GM12864 (cell line): ENCODE results near the gene GRIA1.

Experiments
- DNase-seq: peaks from one replicate; pipeline ENCODE4 v3.0.0-alpha.2; 2011; ENCODE audit warnings: low read depth
- H3K4me3 ChIP-seq: 2 replicates; pipeline ENCODE4 v1.5.1; 2011; ENCODE audit warnings: mild to moderate bottlenecking, low read depth, low read length, control low read depth
- TF ChIP-seq, protein P1 (sequence below): IDR thresholded peaks from 2 replicates; pipeline ENCODE4 v1.5.1; 2011; ENCODE audit warnings: low read depth, mild to moderate bottlenecking, moderate library complexity, low read length, control low read depth, inconsistent platforms; ENCODE audit errors: missing control alignments

Gene GRIA1

DNA sequence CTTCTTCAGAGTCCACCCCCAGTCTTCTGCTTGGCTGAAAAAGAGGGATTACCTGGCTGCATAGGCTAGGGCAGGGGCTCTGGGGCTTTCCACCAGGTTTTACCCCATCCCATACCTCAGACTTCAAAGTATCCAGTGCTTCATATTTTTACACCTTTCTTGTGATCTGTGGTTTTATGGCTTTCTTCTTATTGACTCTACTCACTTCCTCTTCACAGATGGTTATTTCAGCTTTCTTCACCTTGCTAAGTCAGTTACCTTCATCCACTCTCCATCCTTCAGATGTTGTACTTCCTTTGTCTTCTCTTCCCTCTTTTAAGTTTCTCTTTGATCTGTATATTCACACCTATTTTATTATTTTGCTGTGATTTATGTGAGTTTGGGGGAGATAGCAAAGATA lies 104.3 kb downstream of the GRIA1 start:
- no peak for DNase-seq
- no peak overlapping the region for H3K4me3 ChIP-seq
- TF ChIP-seq, protein P1, sequence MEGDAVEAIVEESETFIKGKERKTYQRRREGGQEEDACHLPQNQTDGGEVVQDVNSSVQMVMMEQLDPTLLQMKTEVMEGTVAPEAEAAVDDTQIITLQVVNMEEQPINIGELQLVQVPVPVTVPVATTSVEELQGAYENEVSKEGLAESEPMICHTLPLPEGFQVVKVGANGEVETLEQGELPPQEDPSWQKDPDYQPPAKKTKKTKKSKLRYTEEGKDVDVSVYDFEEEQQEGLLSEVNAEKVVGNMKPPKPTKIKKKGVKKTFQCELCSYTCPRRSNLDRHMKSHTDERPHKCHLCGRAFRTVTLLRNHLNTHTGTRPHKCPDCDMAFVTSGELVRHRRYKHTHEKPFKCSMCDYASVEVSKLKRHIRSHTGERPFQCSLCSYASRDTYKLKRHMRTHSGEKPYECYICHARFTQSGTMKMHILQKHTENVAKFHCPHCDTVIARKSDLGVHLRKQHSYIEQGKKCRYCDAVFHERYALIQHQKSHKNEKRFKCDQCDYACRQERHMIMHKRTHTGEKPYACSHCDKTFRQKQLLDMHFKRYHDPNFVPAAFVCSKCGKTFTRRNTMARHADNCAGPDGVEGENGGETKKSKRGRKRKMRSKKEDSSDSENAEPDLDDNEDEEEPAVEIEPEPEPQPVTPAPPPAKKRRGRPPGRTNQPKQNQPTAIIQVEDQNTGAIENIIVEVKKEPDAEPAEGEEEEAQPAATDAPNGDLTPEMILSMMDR = no peak

DNA sequence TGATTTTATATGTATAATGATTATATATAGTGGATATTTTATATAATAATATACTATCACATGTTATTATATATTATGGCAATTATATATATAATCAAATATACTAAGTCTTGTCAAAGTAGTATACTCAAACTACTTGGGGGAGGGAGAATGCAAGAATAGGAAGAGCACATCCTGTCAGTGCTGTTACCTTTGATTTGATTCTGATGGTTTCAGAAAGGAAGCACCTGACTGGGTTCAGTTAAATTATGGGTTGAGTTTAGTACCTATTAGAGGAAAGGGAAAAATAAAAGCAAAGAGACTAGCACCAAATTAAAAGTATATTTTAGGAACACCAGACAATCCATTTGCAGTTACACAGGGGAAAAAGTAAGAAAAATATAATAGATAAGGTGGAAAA lies 107.6 kb downstream of the GRIA1 start:
- TF ChIP-seq, protein P1 = no peak
- no peak overlapping the region for H3K4me3 ChIP-seq
- DNase-seq = no peak

DNA sequence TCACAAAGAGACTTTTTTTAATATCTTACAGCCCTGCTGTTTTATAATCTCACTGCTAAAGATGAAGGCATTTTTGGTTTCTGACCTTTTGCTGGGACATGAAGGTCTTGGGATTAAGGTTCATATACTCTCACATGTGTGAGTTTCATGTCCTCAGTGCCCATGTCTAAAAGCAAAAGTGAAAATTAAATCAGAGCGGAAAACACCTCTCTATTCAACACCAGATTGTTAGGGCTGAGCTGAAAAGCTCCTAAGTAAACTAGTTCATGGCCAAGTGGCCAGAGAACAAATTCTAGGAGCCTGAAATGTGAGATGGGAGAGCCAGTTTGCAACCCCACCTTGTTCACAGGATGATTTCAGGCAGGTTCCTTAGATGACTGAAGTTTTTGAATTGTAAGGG lies 110.9 kb downstream of the GRIA1 start:
- no peak overlapping the region for H3K4me3 ChIP-seq
- TF ChIP-seq, protein P1 = no peak
- peak; percentile 12 for DNase-seq

DNA sequence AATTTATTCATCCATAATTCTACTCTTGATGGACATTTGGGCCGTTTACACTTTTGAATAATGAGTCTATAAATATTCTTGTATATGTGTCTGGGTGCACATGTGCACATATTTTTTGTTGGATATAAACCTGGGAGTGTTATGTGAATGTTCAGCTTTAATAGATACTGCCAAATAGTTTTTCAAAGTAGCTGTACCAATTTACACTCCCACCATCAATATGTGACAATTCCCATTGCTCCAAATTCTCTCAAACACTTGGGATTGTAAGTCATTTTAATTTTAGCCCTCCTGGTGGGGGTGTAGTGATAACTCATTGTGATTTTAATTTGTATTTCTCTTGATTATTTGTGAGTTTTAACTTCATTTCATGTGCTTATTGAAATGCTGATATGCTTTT lies 114.9 kb downstream of the GRIA1 start:
- TF ChIP-seq, protein P1 = no peak
- H3K4me3 ChIP-seq = no peak overlapping the region
- DNase-seq = no peak

DNA sequence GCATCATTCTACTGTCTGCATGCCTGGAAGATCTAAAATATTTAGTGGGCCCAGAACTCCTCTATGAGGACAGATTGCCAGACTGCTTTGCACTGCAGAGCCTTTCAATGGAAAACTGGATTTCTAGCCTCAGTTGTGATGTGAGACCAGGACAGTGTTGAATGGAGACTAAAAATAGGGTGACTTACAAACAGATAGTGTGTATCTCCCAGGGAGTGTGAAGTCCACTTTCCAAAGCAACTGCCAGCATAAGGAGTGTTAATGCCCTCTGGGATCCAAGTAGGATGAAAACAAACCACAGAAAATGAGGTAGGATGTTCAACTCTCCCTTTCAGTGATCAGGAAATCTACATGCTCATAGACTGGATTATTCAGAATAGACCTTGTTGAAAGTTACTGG lies 119.5 kb downstream of the GRIA1 start:
- no peak overlapping the region for H3K4me3 ChIP-seq
- DNase-seq = no peak
- TF ChIP-seq, protein P1 = no peak

DNA sequence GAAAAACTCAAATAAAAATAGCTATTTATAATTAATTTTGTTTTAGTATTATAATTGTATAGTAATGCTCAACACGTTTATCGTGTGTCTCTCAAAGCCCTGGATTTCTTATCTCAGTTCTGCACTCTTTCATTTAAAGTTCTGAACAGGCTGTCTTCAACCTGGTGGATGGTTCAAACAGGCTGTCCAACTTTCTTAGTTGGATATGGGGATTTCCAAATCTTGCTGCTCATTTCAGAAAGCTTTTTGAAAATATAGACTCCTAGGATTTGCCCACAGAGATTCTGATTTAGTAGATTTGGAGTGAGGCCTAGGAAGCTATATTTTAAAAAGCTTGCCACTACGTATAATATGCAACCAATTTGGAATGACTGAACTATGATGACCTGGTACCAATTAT lies 120.3 kb downstream of the GRIA1 start:
- TF ChIP-seq, protein P1 = no peak
- DNase-seq = no peak
- no peak overlapping the region for H3K4me3 ChIP-seq

DNA sequence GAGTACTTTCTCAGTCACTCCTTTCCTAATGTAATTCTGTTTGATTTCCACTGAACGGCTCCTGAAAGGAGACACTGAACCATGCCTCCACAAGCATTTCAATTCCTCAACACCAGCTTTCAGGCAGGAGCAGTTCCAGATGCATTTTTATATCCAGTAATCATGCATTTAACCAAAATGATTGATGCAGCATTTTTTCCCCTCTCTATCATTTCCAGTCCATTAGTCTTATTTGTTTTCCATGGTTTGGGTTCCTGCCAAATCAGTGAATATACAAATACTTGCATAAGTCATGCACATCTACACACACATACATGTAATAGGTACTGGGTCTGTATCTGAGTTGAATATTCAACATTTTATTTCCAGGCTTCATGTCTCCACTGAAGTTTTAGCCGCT lies 122.7 kb downstream of the GRIA1 start:
- no peak overlapping the region for H3K4me3 ChIP-seq
- TF ChIP-seq, protein P1 = no peak
- DNase-seq = no peak
